ENCODE data around the gene RPL13A. TPM values are rescaled to one million over a fixed set of nuclear protein-coding genes. Genes with fewer than 3 reads are reported as not detected.
"Not testable (repeated sequence)": the region's sequence is repeated elsewhere in the genome, so short reads cannot be mapped to it uniquely, and the experiment has no call there.

Gene RPL13A
- total RNA-seq, 2 donors from 2014 or later = 1,758 to 2,456 TPM

GRCh38 chr19:49455773-49456172 lies 31.6 kb upstream of the RPL13A start:
- Histone ChIP-seq H3K9me3 (no peaks in the 10 kb centered on the region), H3K4me1 (peaks cover 19% of the 10 kb centered on the region), H3K27me3 (no peaks in the 10 kb centered on the region), H3K27ac (no peak overlapping the region), H3K36me3 (replicated peaks in 1 of 2; ENCODE audit: insufficient read depth in 1 of 2, low read depth in 2 of 2) (no peaks in the 10 kb centered on the region), H3K4me3 (no peak overlapping the region)
- ATAC-seq (no peak), DNase-seq (no peak)
- TF ChIP-seq CTCF (IDR thresholded peaks at IDR 0.05) (no peak), POLR2A (IDR thresholded peaks at IDR 0.05) (no peak)
- WGBS, 2 donors = 68 to 74% methylated on average over 5 of the region's 5 CpGs
- intact Hi-C loops (cut with DNase I) = no loop called here

GRCh38 chr19:49456326-49456725 lies 31.1 kb upstream of the RPL13A start:
- intact Hi-C loops (cut with DNase I) = no loop called here
- no peak for DNase-seq
- TF ChIP-seq CTCF (IDR thresholded peaks at IDR 0.05) = no peak
- no peak for TF ChIP-seq POLR2A (IDR thresholded peaks at IDR 0.05)
- Histone ChIP-seq H3K4me1 (peaks cover 18% of the 10 kb centered on the region), H3K27ac (peak overlapping the region in 1 of 4 donors; percentile 36), H3K27me3 (no peaks in the 10 kb centered on the region), H3K9me3 (no peaks in the 10 kb centered on the region), H3K4me3 (no peak overlapping the region), H3K36me3 (replicated peaks in 1 of 2; ENCODE audit: insufficient read depth in 1 of 2, low read depth in 2 of 2) (no peaks in the 10 kb centered on the region)
- WGBS, 2 donors = 82 to 83% methylated on average over 5 of the region's 5 CpGs
- no peak for ATAC-seq

GRCh38 chr19:49458567-49458903 lies 28.9 kb upstream of the RPL13A start:
- H3K27ac ChIP-seq = no peak overlapping the region
- no peaks in the 10 kb centered on the region for H3K36me3 ChIP-seq (replicated peaks in 1 of 2; ENCODE audit: insufficient read depth in 1 of 2, low read depth in 2 of 2)
- TF ChIP-seq POLR2A (IDR thresholded peaks at IDR 0.05) (no peak), CTCF (IDR thresholded peaks at IDR 0.05) (no peak)
- H3K9me3 ChIP-seq = no peaks in the 10 kb centered on the region
- no peaks in the 10 kb centered on the region for H3K27me3 ChIP-seq
- WGBS, 2 donors = 88 to 90% methylated on average over 5 of the region's 5 CpGs
- no peak overlapping the region for H3K4me3 ChIP-seq
- no peak for ATAC-seq
- no peak for DNase-seq
- intact Hi-C loops (cut with DNase I) = no loop called here
- H3K4me1 ChIP-seq = peaks cover 11% of the 10 kb centered on the region

GRCh38 chr19:49459388-49459787 lies 28.0 kb upstream of the RPL13A start:
- Histone ChIP-seq H3K36me3 (replicated peaks in 1 of 2; ENCODE audit: insufficient read depth in 1 of 2, low read depth in 2 of 2) (no peaks in the 10 kb centered on the region), H3K9me3 (no peaks in the 10 kb centered on the region), H3K4me1 (peaks cover 2% of the 10 kb centered on the region), H3K27ac (no peak overlapping the region), H3K27me3 (no peaks in the 10 kb centered on the region), H3K4me3 (no peak overlapping the region)
- intact Hi-C loops (cut with DNase I) = no loop called here
- 86 to 89% methylated on average over 4 to 12 of the region's 12 CpGs for WGBS, 2 donors
- DNase-seq (no peak), ATAC-seq (no peak)
- TF ChIP-seq POLR2A (IDR thresholded peaks at IDR 0.05) (no peak), CTCF (IDR thresholded peaks at IDR 0.05) (no peak)

- intact Hi-C loops (cut with DNase I); H3K36me3 ChIP-seq (replicated peaks in 1 of 2; ENCODE audit: insufficient read depth in 1 of 2, low read depth in 2 of 2): not testable (repeated sequence)
Measured at GRCh38 chr19:49461130-49461529, 26.3 kb upstream of the RPL13A start.

More at GRCh38 chr19:49461130-49461529, 26.3 kb upstream of the RPL13A start:
- 100% methylated on average over 1 of the region's 1 CpG; no CpG with 5 or more reads in 1 of the 2 donors for WGBS, 2 donors
- not testable (repeated sequence) for H3K27ac ChIP-seq, DNase-seq, H3K9me3 ChIP-seq, H3K27me3 ChIP-seq, ATAC-seq, H3K4me3 ChIP-seq, H3K4me1 ChIP-seq

All from body of pancreas (tissue), 4 donors.